Suprapubic skin (tissue), 4 donors: ENCODE measurements around the gene SNRK. TPM values are rescaled to one million over a fixed set of nuclear protein-coding genes. Genes with fewer than 3 reads are reported as not detected.
A peak's percentile ranks its signal among the peaks of the same experiment; 100 is the strongest.

Experiments
- DNase-seq, 2 donors: peaks; one replicate each; pipeline ENCODE4 v3.0.0-alpha.2; 2019; ENCODE audit warnings: low spot score in 2 of 2
- H3K27ac ChIP-seq: fragments of 200-600 bp; sonication (generic); one replicate; pipeline ENCODE4 v1.5.1; 2019
- H3K27me3 ChIP-seq: fragments of 200-600 bp; sonication (generic); one replicate; pipeline ENCODE4 v1.5.1; 2019
- H3K36me3 ChIP-seq: fragments of 200-600 bp; sonication (generic); one replicate; pipeline ENCODE4 v1.5.1; 2019
- H3K4me1 ChIP-seq: fragments of 200-600 bp; sonication (generic); one replicate; pipeline ENCODE4 v1.5.1; 2019
- H3K4me3 ChIP-seq: fragments of 200-600 bp; sonication (generic); one replicate; pipeline ENCODE4 v1.5.1; 2019; ENCODE audit warnings: mild to moderate bottlenecking
- H3K9me3 ChIP-seq: fragments of 200-600 bp; sonication (generic); one replicate; pipeline ENCODE4 v1.5.1; 2019
- CTCF ChIP-seq, 2 donors: fragments of 200-600 bp in 1 of 2; fragments of 450-650 bp in 1 of 2; sonication (generic) in 1 of 2; IDR thresholded peaks; one replicate each; pipeline ENCODE4 v1.5.1; 2016 to 2019; ENCODE audit warnings: antibody characterized with exemption in 2 of 2, mild to moderate bottlenecking in 1 of 2, moderate library complexity in 1 of 2
- EP300 ChIP-seq: sonication (generic); formaldehyde crosslinking; IDR thresholded peaks from one replicate; pipeline ENCODE4 v1.6.1; 2017; ENCODE audit warnings: antibody characterized with exemption
- POLR2A ChIP-seq, 2 donors: fragments of 450-650 bp; IDR thresholded peaks; one replicate each; pipeline ENCODE4 v1.6.1; 2017; ENCODE audit warnings: antibody characterized with exemption in 2 of 2, mild to moderate bottlenecking in 2 of 2, moderate library complexity in 2 of 2
- POLR2AphosphoS5 ChIP-seq, 3 donors: sonication (generic); formaldehyde crosslinking; IDR thresholded peaks; one replicate each; pipeline ENCODE4 v1.6.1; 2017; ENCODE audit warnings: antibody characterized with exemption in 3 of 3
- WGBS: methylation state at CpG from one replicate; pipeline ENCODE4 v1.1.5; 2018; 5-methylcytosine and 5-hydroxymethylcytosine counted together
- total RNA-seq, 4 donors: library from RNA; depleted of rRNA; stranded (reverse); fragments of >200 nt; gene quantifications; one replicate each; pipeline ENCODE4 v1.1.0, GENCODE V29; 2016

The SNRK gene
- total RNA-seq, 4 donors from 2014 or later = 107 to 213 (median 177) TPM

- no peaks in the 10 kb centered on the region for H3K36me3 ChIP-seq
- H3K27ac ChIP-seq = peak overlapping the region; percentile 98
- no peak for DNase-seq
- H3K27me3 ChIP-seq = no peaks in the 10 kb centered on the region
- peak overlapping the region; percentile 68 for H3K4me3 ChIP-seq
- peaks cover 76% of the 10 kb centered on the region for H3K4me1 ChIP-seq
- no peaks in the 10 kb centered on the region for H3K9me3 ChIP-seq
- WGBS = 9% methylated on average over 2 of the region's 2 CpGs
- TF ChIP-seq POLR2A (IDR thresholded peaks at IDR 0.05) (no peak), POLR2AphosphoS5 (IDR thresholded peaks at IDR 0.05) (no peak)
Observed at GRCh38 chr3:43288366-43288765, 2.0 kb downstream of the SNRK start.

- no peaks in the 10 kb centered on the region for H3K27me3 ChIP-seq
Observed at GRCh38 chr3:43288850-43289249, 2.5 kb downstream of the SNRK start.

GRCh38 chr3:43289401-43289800 lies 3.1 kb downstream of the SNRK start:
- no peak for DNase-seq
- Histone ChIP-seq H3K27me3 (no peaks in the 10 kb centered on the region), H3K4me3 (peak overlapping the region; percentile 68), H3K9me3 (no peaks in the 10 kb centered on the region), H3K4me1 (peaks cover 82% of the 10 kb centered on the region), H3K27ac (peak overlapping the region; percentile 98), H3K36me3 (no peaks in the 10 kb centered on the region)
- WGBS = 27% methylated on average over 2 of the region's 2 CpGs
- TF ChIP-seq EP300 (no peak), POLR2A (IDR thresholded peaks at IDR 0.05) (no peak), POLR2AphosphoS5 (IDR thresholded peaks at IDR 0.05) (no peak)

More at GRCh38 chr3:43288850-43289249, 2.5 kb downstream of the SNRK start:
- no peaks in the 10 kb centered on the region for H3K9me3 ChIP-seq
- peak overlapping the region; percentile 98 for H3K27ac ChIP-seq
- H3K36me3 ChIP-seq = no peaks in the 10 kb centered on the region
- DNase-seq = no peak
- 58% methylated on average over 2 of the region's 2 CpGs for WGBS
- H3K4me3 ChIP-seq = peak overlapping the region; percentile 68
- TF ChIP-seq POLR2A (IDR thresholded peaks at IDR 0.05) = no peak
- TF ChIP-seq CTCF (IDR thresholded peaks at IDR 0.05) = no peak
- no peak for TF ChIP-seq EP300
- no peak for TF ChIP-seq POLR2AphosphoS5 (IDR thresholded peaks at IDR 0.05)
- peaks cover 77% of the 10 kb centered on the region for H3K4me1 ChIP-seq

- Histone ChIP-seq H3K36me3 (no peaks in the 10 kb centered on the region), H3K4me1 (peaks cover 82% of the 10 kb centered on the region), H3K9me3 (no peaks in the 10 kb centered on the region), H3K27me3 (no peaks in the 10 kb centered on the region), H3K27ac (peak overlapping the region; percentile 98), H3K4me3 (peak overlapping the region; percentile 68)
- TF ChIP-seq POLR2A (IDR thresholded peaks at IDR 0.05) (no peak), POLR2AphosphoS5 (IDR thresholded peaks at IDR 0.05) (no peak), EP300 (no peak), CTCF (IDR thresholded peaks at IDR 0.05) (no peak)
- no peak for DNase-seq
- 60% methylated on average over 5 of the region's 5 CpGs for WGBS
Observed at GRCh38 chr3:43289841-43290470, 3.6 kb downstream of the SNRK start.

GRCh38 chr3:43290956-43291355 lies 4.6 kb downstream of the SNRK start:
- no peak for DNase-seq
- WGBS = 26% methylated on average over 4 of the region's 4 CpGs
- Histone ChIP-seq H3K4me1 (peaks cover 82% of the 10 kb centered on the region), H3K9me3 (no peaks in the 10 kb centered on the region), H3K36me3 (no peaks in the 10 kb centered on the region), H3K4me3 (peak overlapping the region; percentile 29), H3K27ac (no peak overlapping the region), H3K27me3 (no peaks in the 10 kb centered on the region)
- TF ChIP-seq CTCF (IDR thresholded peaks at IDR 0.05) (no peak), POLR2A (IDR thresholded peaks at IDR 0.05) (no peak), POLR2AphosphoS5 (IDR thresholded peaks at IDR 0.05) (no peak), EP300 (no peak)

- no peak for DNase-seq
- Histone ChIP-seq H3K27me3 (no peaks in the 10 kb centered on the region), H3K36me3 (no peaks in the 10 kb centered on the region), H3K4me3 (peak overlapping the region; percentile 29), H3K9me3 (no peaks in the 10 kb centered on the region), H3K27ac (no peak overlapping the region), H3K4me1 (peaks cover 86% of the 10 kb centered on the region)
- TF ChIP-seq EP300 (no peak), POLR2AphosphoS5 (IDR thresholded peaks at IDR 0.05) (no peak), CTCF (IDR thresholded peaks at IDR 0.05) (no peak), POLR2A (IDR thresholded peaks at IDR 0.05) (no peak)
- 91% methylated on average over 1 of the region's 1 CpG for WGBS
Observed at GRCh38 chr3:43291546-43291945, 5.2 kb downstream of the SNRK start.
